HCT116 (cell line): ENCODE data around the gene NTN5. TPM values are rescaled to one million over a fixed set of nuclear protein-coding genes. Genes with fewer than 3 reads are reported as not detected.

Source experiments
- ATAC-seq: fragments of 200-7000 bp; cut with Tn5 transposase; 2 replicates; pipeline ENCODE4 v1.9.1; 2020; ENCODE audit warnings: mild to moderate bottlenecking, moderate library complexity
- BruUV-seq: library from RNA; stranded (reverse); fragments of 400-500 nt; replicated peaks from 2 replicates; lab custom pipeline; 2021; lab: Mats Ljungman, UMichigan
- CTCF ChIA-PET: fragments of 300-600 bp; sonication (Branson Sonifier 250); formaldehyde crosslinking; loops from one replicate; lab custom pipeline; 2021; ENCODE audit warnings: antibody characterized with exemption; lab: Charles Lee
- POLR2A ChIA-PET: fragments of 300-600, 350-600 bp; sonication (Branson Sonifier 250); formaldehyde crosslinking; loops from one replicate; lab custom pipeline; 2021; ENCODE audit warnings: antibody characterized with exemption; lab: Charles Lee
- RAD21 ChIA-PET, 2 experiments: fragments of 300-600 bp; sonication (Branson Sonifier 250); formaldehyde crosslinking; loops; one replicate each; lab custom pipeline; 2023; ENCODE audit warnings: low total read pairs in 2 of 2; ENCODE audit not compliant: uncharacterized antibody in 2 of 2, unreplicated experiment in 2 of 2, low non-redundant PET in 1 of 2; lab: Charles Lee
- DNase-seq: peaks from one replicate; pipeline ENCODE4 v3.0.0-alpha.2; 2010; ENCODE audit warnings: low read depth, low spot score
- H2AFZ ChIP-seq: fragments of 200-600 bp; shearing (Covaris generic), sonication (generic); 2 replicates; pipeline ENCODE4 v1.6.1; 2017; ENCODE audit warnings: low read depth, mixed run types, mixed read lengths, antibody characterized with exemption, low read length; ENCODE audit not compliant: poor library complexity, severe bottlenecking
- H3K27ac ChIP-seq: 2 replicates; pipeline ENCODE4 v1.5.1; 2012; ENCODE audit warnings: low read depth, low read length
- H3K27me3 ChIP-seq: fragments of 200-600 bp; sonication (generic); 2 replicates; pipeline ENCODE4 v1.6.1; 2016; ENCODE audit warnings: mixed run types, low read length, mixed read lengths; ENCODE audit not compliant: insufficient read depth
- H3K36me3 ChIP-seq, 2 experiments: fragments of 200-500 bp in 1 of 2; fragments of 200-600 bp in 1 of 2; sonication (Bioruptor generic) in 1 of 2; sonication (generic) in 1 of 2; 2 replicates each; pipeline versions ENCODE4 v1.5.1 to v1.6.1; 2014 to 2016; ENCODE audit warnings: low read length in 2 of 2, inconsistent platforms in 1 of 2, mixed read lengths in 1 of 2, mixed run types in 1 of 2; ENCODE audit not compliant: insufficient read depth in 2 of 2, control insufficient read depth in 1 of 2
- H3K4me1 ChIP-seq, 2 experiments: fragments of 200-600 bp in 1 of 2; sonication (generic) in 1 of 2; 2 replicates each; pipeline versions ENCODE4 v1.5.1 to v1.6.1; 2012 to 2017; ENCODE audit warnings: low read length in 2 of 2, inconsistent platforms in 1 of 2, mild to moderate bottlenecking in 1 of 2, mixed read lengths in 1 of 2, mixed run types in 1 of 2, moderate library complexity in 1 of 2; ENCODE audit not compliant: insufficient read depth in 2 of 2, control insufficient read depth in 1 of 2
- H3K4me2 ChIP-seq: fragments of 200-600 bp; sonication (generic); 2 replicates; pipeline ENCODE4 v1.6.1; 2017; ENCODE audit warnings: mixed run types, low read length, mixed read lengths
- H3K4me3 ChIP-seq, 2 experiments: fragments of 200-600 bp in 1 of 2; sonication (generic) in 1 of 2; replicated peaks in 1 of 2; 2 replicates each; pipeline ENCODE4 v1.5.1; 2011 to 2016; ENCODE audit warnings: low read length in 2 of 2, control low read depth in 1 of 2, low read depth in 1 of 2, mild to moderate bottlenecking in 1 of 2, mixed read lengths in 1 of 2, mixed run types in 1 of 2
- H3K79me2 ChIP-seq: fragments of 200-600 bp; sonication (generic); 2 replicates; pipeline ENCODE4 v1.6.1; 2017; ENCODE audit warnings: mild to moderate bottlenecking, mixed run types, low read length, moderate library complexity, mixed read lengths; ENCODE audit not compliant: insufficient read depth
- H3K9ac ChIP-seq: fragments of 200-600 bp; sonication (generic); 2 replicates; pipeline ENCODE4 v1.6.1; 2016; ENCODE audit warnings: low read length, mixed read lengths
- H3K9me2 ChIP-seq: fragments of 200-600 bp; sonication (generic), shearing (Covaris generic); 2 replicates; pipeline ENCODE4 v1.6.1; 2017; ENCODE audit warnings: mixed run types, mild to moderate bottlenecking, moderate library complexity; ENCODE audit not compliant: insufficient read depth
- H3K9me3 ChIP-seq, 2 experiments: fragments of 200-500 bp in 1 of 2; fragments of 200-600 bp in 1 of 2; sonication (Bioruptor generic) in 1 of 2; sonication (generic) in 1 of 2; 2 replicates each; pipeline ENCODE4 v1.6.1; 2014 to 2017; ENCODE audit warnings: low read length in 2 of 2, mixed read lengths in 2 of 2, inconsistent platforms in 1 of 2, low read depth in 1 of 2, mild to moderate bottlenecking in 1 of 2, mixed run types in 1 of 2, moderate library complexity in 1 of 2; ENCODE audit not compliant: control insufficient read depth in 1 of 2, insufficient read depth in 1 of 2
- H4K20me1 ChIP-seq: fragments of 200-600 bp; sonication (generic), shearing (Covaris generic); 2 replicates; pipeline ENCODE4 v1.6.1; 2017; ENCODE audit warnings: mixed run types, mild to moderate bottlenecking, moderate library complexity; ENCODE audit not compliant: insufficient read depth
- CBX3 ChIP-seq: IDR thresholded peaks from 2 replicates; pipeline ENCODE4 v1.6.1; 2012; ENCODE audit warnings: low read depth
- RAD21 ChIP-seq: IDR thresholded peaks from 2 replicates; pipeline ENCODE4 v1.6.1; 2012; ENCODE audit warnings: low read depth, mild to moderate bottlenecking
- SP1 ChIP-seq: IDR thresholded peaks from 2 replicates; pipeline ENCODE4 v1.6.1; 2012; ENCODE audit warnings: low read depth
- TCF7L2 ChIP-seq: IDR thresholded peaks from 2 replicates; pipeline ENCODE4 v1.7.0; 2011; ENCODE audit warnings: borderline replicate concordance, inconsistent platforms; ENCODE audit not compliant: insufficient read depth, insufficient read length; ENCODE audit errors: extremely low read depth
- ZBTB33 ChIP-seq: IDR thresholded peaks from 2 replicates; pipeline ENCODE4 v1.6.1; 2011; ENCODE audit warnings: mild to moderate bottlenecking, low read length, moderate library complexity; ENCODE audit not compliant: insufficient replicate concordance; ENCODE audit errors: extremely low read depth
- ZFX ChIP-seq: fragments of 450-650 bp; IDR thresholded peaks from 2 replicates; pipeline ENCODE4 v1.6.1; 2017
- intact Hi-C: fragments of 100-400 bp; cut with micrococcal nuclease; formaldehyde crosslinking; loops from 2 replicates; pipeline ENCODE4 v1.10.0; 2022
- total RNA-seq: library from RNA; stranded (reverse); gene quantifications from one replicate; pipeline ENCODE4 v1.2.1, GENCODE V29; 2021; ENCODE audit not compliant: unreplicated experiment
- TF ChIP-seq, protein P1 (sequence below): IDR thresholded peaks from 2 replicates; pipeline ENCODE4 v1.6.1; 2012
- TF ChIP-seq, protein P2 (sequence below), 3 experiments: fragments of 200-600 bp in 1 of 3; sonication (generic) in 1 of 3; IDR thresholded peaks in 2 of 3; conservative IDR thresholded peaks in 1 of 3; 2 replicates each; pipeline ENCODE4 v1.5.1; 2012 to 2017; ENCODE audit warnings: low read depth in 2 of 3, low read length in 2 of 3, antibody characterized with exemption in 1 of 3, borderline replicate concordance in 1 of 3, control low read depth in 1 of 3, mild to moderate bottlenecking in 1 of 3, mixed read lengths in 1 of 3, mixed run types in 1 of 3, moderate library complexity in 1 of 3; ENCODE audit not compliant: insufficient read depth in 1 of 3
- TF ChIP-seq, protein P3 (sequence below): IDR thresholded peaks from 2 replicates; pipeline ENCODE4 v1.6.1; 2012

The NTN5 gene
- total RNA-seq, 1 experiment from 2014 or later, result 3.1 TPM

- peak overlapping the region; percentile 57 to 83 for H3K4me3 ChIP-seq
- no TSS peak for BruUV-seq
- H3K9ac ChIP-seq, result peak overlapping the region; percentile 96
- H4K20me1 ChIP-seq, result no peaks in the 10 kb centered on the region
- H3K79me2 ChIP-seq, result peaks cover 10% of the 10 kb centered on the region
- no peak for DNase-seq
- no peak overlapping the region for H2AFZ ChIP-seq
- peaks cover 15 to 54% of the 10 kb centered on the region in 2 experiments for H3K4me1 ChIP-seq
- RAD21 ChIA-PET, result no interaction called here
- H3K9me2 ChIP-seq, result no peaks in the 10 kb centered on the region
- H3K36me3 ChIP-seq, result no peaks in the 10 kb centered on the region
- CTCF ChIA-PET, result no interaction called here
- POLR2A ChIA-PET, result no interaction called here
- H3K27ac ChIP-seq, result peak overlapping the region; percentile 95
- TF ChIP-seq RAD21 (no peak), CBX3 (no peak), ZBTB33 (no peak), SP1 (no peak)
- no peak for ATAC-seq
- intact Hi-C loops, result no loop called here
- peak overlapping the region; percentile 93 for H3K4me2 ChIP-seq
- no peaks in the 10 kb centered on the region for H3K9me3 ChIP-seq
- H3K27me3 ChIP-seq, result no peaks in the 10 kb centered on the region
Observed at GRCh38 chr19:48638831-48639381, 33.9 kb downstream of the NTN5 start.

- no peaks in the 10 kb centered on the region for H3K9me3 ChIP-seq
- DNase-seq (peak; percentile 98), ATAC-seq (peak; percentile 52)
- no TSS peak for BruUV-seq
- H2AFZ ChIP-seq, result no peak overlapping the region
- H3K4me3 ChIP-seq, result peak overlapping the region; percentile 57 to 83
- peak overlapping the region; percentile 95 for H3K27ac ChIP-seq
- H4K20me1 ChIP-seq, result no peaks in the 10 kb centered on the region
- ChIA-PET CTCF (interaction anchor here (0.6 kb wide), 1 partner anchor 8 kb away, joined by 5 read pairs; the partner anchor contains the start of gene CA11), RAD21 (no interaction called here), POLR2A (interaction anchor here (0.7 to 2.3 kb wide), 4 partner anchors 8 to 22 kb away, joined by 3 to 16 read pairs (median 8); partner anchors contain the start of genes CA11, RPL18 and SPHK2)
- H3K36me3 ChIP-seq, result no peaks in the 10 kb centered on the region
- peaks cover 17% of the 10 kb centered on the region for H3K79me2 ChIP-seq
- peaks cover 22 to 61% of the 10 kb centered on the region in 2 experiments for H3K4me1 ChIP-seq
- peak overlapping the region; percentile 93 for H3K4me2 ChIP-seq
- H3K27me3 ChIP-seq, result no peaks in the 10 kb centered on the region
- peak overlapping the region; percentile 96 for H3K9ac ChIP-seq
- intact Hi-C loops, result no loop called here
- no peaks in the 10 kb centered on the region for H3K9me2 ChIP-seq
- TF ChIP-seq, protein P1, sequence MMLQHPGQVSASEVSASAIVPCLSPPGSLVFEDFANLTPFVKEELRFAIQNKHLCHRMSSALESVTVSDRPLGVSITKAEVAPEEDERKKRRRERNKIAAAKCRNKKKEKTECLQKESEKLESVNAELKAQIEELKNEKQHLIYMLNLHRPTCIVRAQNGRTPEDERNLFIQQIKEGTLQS, result no peak
- TF ChIP-seq TCF7L2 (peak; percentile 79), ZFX (no peak), RAD21 (no peak)
- TF ChIP-seq, protein P2, sequence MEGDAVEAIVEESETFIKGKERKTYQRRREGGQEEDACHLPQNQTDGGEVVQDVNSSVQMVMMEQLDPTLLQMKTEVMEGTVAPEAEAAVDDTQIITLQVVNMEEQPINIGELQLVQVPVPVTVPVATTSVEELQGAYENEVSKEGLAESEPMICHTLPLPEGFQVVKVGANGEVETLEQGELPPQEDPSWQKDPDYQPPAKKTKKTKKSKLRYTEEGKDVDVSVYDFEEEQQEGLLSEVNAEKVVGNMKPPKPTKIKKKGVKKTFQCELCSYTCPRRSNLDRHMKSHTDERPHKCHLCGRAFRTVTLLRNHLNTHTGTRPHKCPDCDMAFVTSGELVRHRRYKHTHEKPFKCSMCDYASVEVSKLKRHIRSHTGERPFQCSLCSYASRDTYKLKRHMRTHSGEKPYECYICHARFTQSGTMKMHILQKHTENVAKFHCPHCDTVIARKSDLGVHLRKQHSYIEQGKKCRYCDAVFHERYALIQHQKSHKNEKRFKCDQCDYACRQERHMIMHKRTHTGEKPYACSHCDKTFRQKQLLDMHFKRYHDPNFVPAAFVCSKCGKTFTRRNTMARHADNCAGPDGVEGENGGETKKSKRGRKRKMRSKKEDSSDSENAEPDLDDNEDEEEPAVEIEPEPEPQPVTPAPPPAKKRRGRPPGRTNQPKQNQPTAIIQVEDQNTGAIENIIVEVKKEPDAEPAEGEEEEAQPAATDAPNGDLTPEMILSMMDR (IDR thresholded peaks at IDR 0.05 in 2 of 3, conservative IDR thresholded peaks at IDR 0.05 in 1 of 3; ENCODE audit: borderline replicate concordance in 1 of 3, insufficient read depth in 1 of 3, low read depth in 2 of 3, low read length in 2 of 3), result peak in 2 of 3 experiments; percentile 16 to 25; a peak in 2 of 6 replicates
- TF ChIP-seq, protein P3, sequence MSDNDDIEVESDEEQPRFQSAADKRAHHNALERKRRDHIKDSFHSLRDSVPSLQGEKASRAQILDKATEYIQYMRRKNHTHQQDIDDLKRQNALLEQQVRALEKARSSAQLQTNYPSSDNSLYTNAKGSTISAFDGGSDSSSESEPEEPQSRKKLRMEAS, result no peak
Observed at GRCh38 chr19:48637948-48638830, 34.6 kb downstream of the NTN5 start.
